ENCODE results near the gene LRR1.
"Not testable (repeated sequence)": the region's sequence is repeated elsewhere in the genome, so short reads cannot be mapped to it uniquely, and the experiment has no call there.

The LRR1 gene

DNA sequence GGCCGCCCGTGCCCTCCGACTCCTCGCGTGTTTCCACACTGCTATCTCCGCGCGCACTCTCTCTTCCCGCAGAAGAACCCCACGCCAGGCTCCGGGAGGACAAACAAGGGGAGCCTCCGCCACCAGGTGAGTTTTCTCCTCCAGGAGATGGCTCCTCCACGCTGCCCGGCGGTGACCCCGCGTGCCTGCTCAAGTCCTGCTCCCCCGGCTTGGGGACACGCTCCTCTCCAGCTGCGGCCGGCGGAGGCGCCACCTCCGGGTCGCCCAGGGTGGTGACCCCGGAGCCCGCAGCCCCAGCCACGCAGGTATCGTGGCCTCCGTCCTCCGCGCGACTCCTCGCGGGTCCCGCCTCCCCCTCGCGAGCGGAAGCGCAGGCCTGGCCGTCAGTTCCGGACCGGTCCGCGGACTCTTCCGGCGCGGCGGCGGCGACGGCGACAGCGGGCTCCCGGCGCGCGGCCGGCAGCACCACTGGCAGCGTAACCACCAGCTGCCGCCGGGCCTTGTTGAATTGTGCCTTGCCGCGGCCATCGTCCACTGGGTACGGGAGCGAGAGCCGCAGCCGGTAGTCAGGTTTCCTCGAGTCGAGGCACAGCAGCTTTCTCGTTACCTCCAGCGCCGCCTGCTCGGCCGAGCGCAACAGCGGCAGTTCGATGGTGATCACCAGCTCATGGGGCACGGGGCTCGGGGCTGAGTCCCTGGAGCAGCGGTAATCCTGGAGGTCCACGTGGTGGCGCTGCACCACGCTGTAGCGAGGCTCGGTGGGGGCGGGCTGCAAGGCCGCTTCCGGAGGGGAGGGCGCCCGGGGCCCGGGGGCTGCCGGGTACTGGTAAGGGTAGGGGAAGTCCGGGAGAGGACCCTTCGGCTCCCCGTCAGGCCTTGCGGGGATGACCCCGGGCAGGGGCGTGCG lies 35.2 kb downstream of the LRR1 start:
- H3K4me3 ChIP-seq (ENCODE audit: low read length), result peak overlapping the region; percentile 80
- TF ChIP-seq ZNF274 (IDR thresholded peaks at IDR 0.05; ENCODE audit: low read depth, low read length), result no peak

- no peak for TF ChIP-seq ZNF274 (IDR thresholded peaks at IDR 0.05; ENCODE audit: low read depth, low read length)
- peak within 1 kb of the TSS; percentile 80 for H3K4me3 ChIP-seq (ENCODE audit: low read length)
Observed at GRCh38 chr14:49634547-49635334, 36.0 kb downstream of the LRR1 start, which contains the start of gene DNAAF2. TSS of gene DNAAF2 (minus strand) at chr14:49635244. CDS start at chr14:49635149, 95 bp downstream.

DNA sequence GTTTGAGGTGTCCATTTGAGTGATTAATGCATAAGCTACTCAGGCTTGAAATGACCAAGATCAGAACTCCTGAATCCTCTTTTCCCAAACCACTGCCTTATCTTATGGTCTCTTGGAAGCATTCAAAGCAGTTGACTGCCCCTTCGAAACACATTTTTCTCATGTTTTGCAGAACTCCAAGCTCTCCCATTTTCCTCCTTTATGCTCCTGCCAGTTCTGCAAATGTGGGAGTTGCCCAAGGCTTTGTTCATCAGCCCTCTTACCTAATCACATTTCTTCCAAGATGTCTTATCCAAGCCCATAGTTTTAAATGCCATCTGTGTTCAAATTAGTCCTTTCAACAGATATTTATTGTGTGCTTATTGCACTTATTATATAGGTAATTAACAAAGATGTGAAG lies 38.1 kb downstream of the LRR1 start:
- no peak for TF ChIP-seq ZNF274 (IDR thresholded peaks at IDR 0.05; ENCODE audit: low read depth, low read length)
- no peak overlapping the region for H3K4me3 ChIP-seq (ENCODE audit: low read length)

GRCh38 chr14:49637534-49638078 lies 38.9 kb downstream of the LRR1 start:
- H3K4me3 ChIP-seq (ENCODE audit: low read length), result no peak overlapping the region
- no peak for TF ChIP-seq ZNF274 (IDR thresholded peaks at IDR 0.05; ENCODE audit: low read depth, low read length)

- no peak for TF ChIP-seq ZNF274 (IDR thresholded peaks at IDR 0.05; ENCODE audit: low read depth, low read length)
- H3K4me3 ChIP-seq (ENCODE audit: low read length), result no peak overlapping the region
Observed at GRCh38 chr14:49640540-49641417, 42.0 kb downstream of the LRR1 start.

DNA sequence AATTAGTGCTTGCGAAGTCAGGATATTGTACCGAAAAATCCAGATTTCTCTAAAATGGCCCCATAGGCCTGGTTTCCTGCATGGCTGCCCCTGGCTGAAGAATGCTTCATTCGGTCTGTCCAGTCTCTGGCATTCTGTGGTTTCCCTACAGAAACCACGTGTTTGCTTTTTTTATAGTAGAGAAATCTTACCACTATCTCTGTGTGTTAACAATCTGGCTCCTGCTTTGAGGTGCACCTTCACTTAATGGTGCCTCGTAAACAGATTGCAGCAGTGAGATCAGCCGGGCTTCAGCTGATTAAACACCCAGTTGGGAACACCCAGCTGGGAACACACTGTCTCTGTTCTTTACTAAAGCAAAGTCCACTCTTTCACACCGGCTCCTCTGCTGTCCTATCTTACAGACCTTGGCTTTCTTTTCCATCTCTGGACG lies 43.0 kb downstream of the LRR1 start:
- TF ChIP-seq ZNF274 (IDR thresholded peaks at IDR 0.05; ENCODE audit: low read depth, low read length), result no peak
- peak overlapping the region; percentile 20; the same call in 1 of the 2 replicates for H3K4me3 ChIP-seq (ENCODE audit: low read length)

GRCh38 chr14:49642163-49642562 lies 43.4 kb downstream of the LRR1 start:
- peak overlapping the region; percentile 20; the same call in 1 of the 2 replicates for H3K4me3 ChIP-seq (ENCODE audit: low read length)
- TF ChIP-seq ZNF274 (IDR thresholded peaks at IDR 0.05; ENCODE audit: low read depth, low read length), result no peak

GRCh38 chr14:49653508-49653907 lies 54.8 kb downstream of the LRR1 start:
- TF ChIP-seq ZNF274 (IDR thresholded peaks at IDR 0.05; ENCODE audit: low read depth, low read length), result no peak
- H3K4me3 ChIP-seq (ENCODE audit: low read length), result no peak overlapping the region

DNA sequence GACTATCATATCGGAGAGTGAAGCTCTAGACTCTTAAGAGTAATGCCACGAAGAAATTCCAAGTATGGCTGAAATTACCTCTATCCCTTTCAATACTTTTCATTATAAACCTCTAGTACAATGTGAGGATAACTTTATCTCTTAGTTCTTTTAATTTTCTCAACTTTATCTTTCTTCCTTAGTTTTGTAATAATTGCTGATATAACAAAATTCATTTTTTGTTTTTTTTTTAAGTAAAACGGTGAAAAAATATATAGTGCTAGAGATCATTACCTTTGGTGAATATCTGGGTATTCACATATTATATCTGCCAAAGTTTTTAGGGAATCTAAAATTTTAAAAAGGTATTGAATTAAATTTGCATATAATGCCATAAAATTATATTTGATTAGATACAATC lies 55.8 kb downstream of the LRR1 start:
- no peak overlapping the region for H3K4me3 ChIP-seq (ENCODE audit: low read length)
- TF ChIP-seq ZNF274 (IDR thresholded peaks at IDR 0.05; ENCODE audit: low read depth, low read length), result no peak

- H3K4me3 ChIP-seq (ENCODE audit: low read length), result not testable (repeated sequence)
Observed at GRCh38 chr14:49657500-49657899, 58.8 kb downstream of the LRR1 start.

DNA sequence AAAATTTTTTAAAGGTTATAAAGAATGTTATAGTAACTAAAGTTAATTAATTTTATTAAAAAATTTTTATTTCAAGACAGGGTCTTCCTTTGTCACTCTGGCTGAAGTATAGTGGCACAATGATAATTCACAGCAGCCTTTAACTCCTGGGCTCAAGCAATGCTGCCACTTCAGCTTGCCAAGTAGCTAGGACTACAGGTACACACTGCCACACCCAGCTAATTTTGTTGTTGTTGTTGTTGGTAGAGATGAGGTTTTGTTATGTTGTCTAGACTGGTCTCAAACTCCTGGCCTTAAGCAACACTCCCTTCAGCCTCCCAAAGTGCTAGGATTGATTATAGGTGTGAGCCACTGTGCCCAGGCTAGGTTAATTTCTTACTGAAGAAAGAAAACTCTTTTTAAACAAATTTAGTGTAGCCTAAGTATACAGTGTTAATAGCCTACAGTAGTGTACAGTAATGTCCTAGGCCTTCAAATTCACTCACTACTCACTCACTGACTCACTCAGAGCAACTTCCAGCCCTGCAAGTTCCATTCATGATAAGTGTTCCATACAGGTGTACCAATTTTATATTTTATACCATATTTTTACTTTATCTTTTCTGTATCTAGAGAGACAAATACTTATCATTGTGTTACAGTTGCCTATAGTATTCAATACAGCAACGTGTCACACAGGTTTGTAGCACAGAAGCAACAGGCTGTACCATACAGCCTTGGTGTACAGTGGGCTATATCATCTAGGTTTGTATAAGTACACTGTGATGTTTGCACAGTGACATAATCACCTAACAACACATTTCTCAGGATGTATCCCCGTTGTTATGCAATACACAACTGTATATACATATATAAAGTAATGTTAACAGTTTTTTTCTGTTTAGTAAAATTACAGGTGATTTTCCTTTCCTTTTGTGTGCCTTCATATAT lies 61.1 kb downstream of the LRR1 start:
- no peak overlapping the region for H3K4me3 ChIP-seq (ENCODE audit: low read length)
- no peak for TF ChIP-seq ZNF274 (IDR thresholded peaks at IDR 0.05; ENCODE audit: low read depth, low read length)

Data from GM08714 (cell line).